Measurements from ENCODE around the gene CCDC154. TPM values are rescaled to one million over a fixed set of nuclear protein-coding genes. Genes with fewer than 3 reads are reported as not detected.

CCDC154 gene
- total and polyA plus RNA-seq, 2 of the 4 experiments (the other 2 are of a cell fraction), result 0.09 TPM; not detected in 1

DNA sequence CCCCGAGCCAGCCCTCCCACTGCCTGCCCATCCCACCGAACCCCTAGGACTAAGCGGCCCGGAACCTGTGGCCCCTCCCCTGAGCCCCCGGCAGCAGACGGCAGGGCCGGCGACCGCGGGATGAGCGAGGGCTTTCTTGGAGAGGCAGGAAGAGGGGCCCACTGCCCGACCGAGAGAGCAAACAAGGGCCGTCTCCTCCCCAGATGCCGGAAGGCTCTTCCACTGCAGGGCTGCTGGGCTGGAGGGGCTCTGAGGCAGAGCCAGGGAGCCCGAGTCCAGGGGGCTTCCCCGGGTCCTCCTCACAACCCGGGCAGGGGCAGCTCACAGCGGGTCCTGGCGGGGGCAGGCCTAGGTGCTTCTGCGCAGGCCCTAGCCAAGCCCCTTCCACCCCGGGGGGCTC is 10.6 kb downstream of the CCDC154 start:
- in situ Hi-C loops (cut with MboI; ENCODE audit: low sequenced_read_pairs) (no loop called here), intact Hi-C loops (cut with micrococcal nuclease) (no loop called here), dilution Hi-C loops (cut with HindIII; ENCODE audit: low sequenced_read_pairs, unreplicated experiment) (no loop called here)
- POLR2A ChIA-PET (ENCODE audit: unreplicated experiment), result no interaction called here
- no peak overlapping the region for H2AK5ac ChIP-seq (ENCODE audit: low read depth, low read length)
- TF ChIP-seq USF2 (IDR thresholded peaks at IDR 0.05; ENCODE audit: low read depth, low read length) (no peak), MXI1 (IDR thresholded peaks at IDR 0.05; ENCODE audit: borderline replicate concordance, low read depth, low read length) (no peak), POLR2A (IDR thresholded peaks at IDR 0.05; ENCODE audit: low read depth, low read length) (no peak), RFX5 (IDR thresholded peaks at IDR 0.05; ENCODE audit: low read depth, low read length) (no peak), RCOR1 (IDR thresholded peaks at IDR 0.05; ENCODE audit: insufficient replicate concordance, low read length) (no peak), RAD21 (IDR thresholded peaks at IDR 0.05; ENCODE audit: low read length) (no peak), MAFK (IDR thresholded peaks at IDR 0.05; ENCODE audit: low read depth, low read length) (no peak), NFE2L2 (IDR thresholded peaks at IDR 0.05; ENCODE audit: low read depth, low read length) (no peak)
- TF ChIP-seq, protein P1, sequence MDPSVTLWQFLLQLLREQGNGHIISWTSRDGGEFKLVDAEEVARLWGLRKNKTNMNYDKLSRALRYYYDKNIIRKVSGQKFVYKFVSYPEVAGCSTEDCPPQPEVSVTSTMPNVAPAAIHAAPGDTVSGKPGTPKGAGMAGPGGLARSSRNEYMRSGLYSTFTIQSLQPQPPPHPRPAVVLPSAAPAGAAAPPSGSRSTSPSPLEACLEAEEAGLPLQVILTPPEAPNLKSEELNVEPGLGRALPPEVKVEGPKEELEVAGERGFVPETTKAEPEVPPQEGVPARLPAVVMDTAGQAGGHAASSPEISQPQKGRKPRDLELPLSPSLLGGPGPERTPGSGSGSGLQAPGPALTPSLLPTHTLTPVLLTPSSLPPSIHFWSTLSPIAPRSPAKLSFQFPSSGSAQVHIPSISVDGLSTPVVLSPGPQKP (IDR thresholded peaks at IDR 0.05; ENCODE audit: borderline replicate concordance, low read depth, low read length), result no peak
- no peaks in the 10 kb centered on the region for H3K4me1 ChIP-seq (ENCODE audit: control insufficient read depth, insufficient read depth, low read length)
- H4K8ac ChIP-seq (ENCODE audit: low read depth in 2 of 2, low read length in 2 of 2), result no peak overlapping the region
- no peak overlapping the region for H3K4me2 ChIP-seq (ENCODE audit: low read depth, low read length)
- H4K20me1 ChIP-seq (ENCODE audit: insufficient read depth, low read length), result no peaks in the 10 kb centered on the region
- H3K4me3 ChIP-seq (ENCODE audit: insufficient read depth, low read depth, low read length), result no peak overlapping the region
- H2AFZ ChIP-seq (replicated peaks; ENCODE audit: low read length, poor library complexity), result no peak overlapping the region
- no peak overlapping the region for H2BK120ac ChIP-seq (ENCODE audit: low read depth, low read length)
- no peak overlapping the region for H3K18ac ChIP-seq (ENCODE audit: low read depth, low read length)
- CTCF ChIA-PET, result no interaction called here
- ATAC-seq (ENCODE audit: low read depth) (no peak), DNase-seq (no peak)
- H3K27ac ChIP-seq (ENCODE audit: insufficient read depth, low read length), result no peak overlapping the region
- peaks cover 10% of the 10 kb centered on the region; the same call in 1 of the 2 replicates for H3K27me3 ChIP-seq (ENCODE audit: control insufficient read depth, insufficient read depth, low read length)
- H4K91ac ChIP-seq (ENCODE audit: insufficient read depth, low read depth, low read length), result no peak overlapping the region
- H3K14ac ChIP-seq (replicated peaks; ENCODE audit: low read depth, low read length), result no peak overlapping the region
- H2BK15ac ChIP-seq (ENCODE audit: low read depth, low read length), result no peak overlapping the region
- H3K9me1 ChIP-seq (ENCODE audit: insufficient read depth, low read length), result no peaks in the 10 kb centered on the region
- H3K23ac ChIP-seq (ENCODE audit: low read depth, low read length), result no peak overlapping the region
- H3K9ac ChIP-seq (ENCODE audit: low read depth, low read length), result no peak overlapping the region
- H2BK5ac ChIP-seq (ENCODE audit: low read depth, low read length, poor library complexity, severe bottlenecking), result no peak overlapping the region
- WGBS, 2 experiments (ENCODE audit: extremely low coverage in 2 of 2, insufficient read length in 1 of 2), result 19% methylated on average over 8 of the region's 22 CpGs; no CpG with 5 or more reads in 1 of the 2 experiments
- no peaks in the 10 kb centered on the region for H3K9me3 ChIP-seq (ENCODE audit: control insufficient read depth, insufficient read depth, low read length)
- no peaks in the 10 kb centered on the region for H3K79me1 ChIP-seq (ENCODE audit: low read depth in 1 of 2, low read length in 2 of 2)
- no peak overlapping the region for H2AK9ac ChIP-seq (replicated peaks; ENCODE audit: low read depth, low read length, poor library complexity)
- H3K56ac ChIP-seq (ENCODE audit: extremely low read depth, insufficient read depth, low read length), result no peak overlapping the region
- H3K4ac ChIP-seq (ENCODE audit: low read depth, low read length), result no peak overlapping the region
- no TSS peak for BruUV-seq (replicated peaks)
- no peak overlapping the region for H2BK20ac ChIP-seq (ENCODE audit: low read depth, low read length)
- no peak overlapping the region for H4K5ac ChIP-seq (ENCODE audit: low read depth, low read length)
- H3K36me3 ChIP-seq (ENCODE audit: control insufficient read depth, insufficient read depth, low read length), result no peaks in the 10 kb centered on the region

Measured in IMR-90 (cell line).